KMS-11 (cell line): Measurements from ENCODE around the gene PHF23.
"Not testable (repeated sequence)": the region's sequence is repeated elsewhere in the genome, so short reads cannot be mapped to it uniquely, and the experiment has no call there.

ENCODE experiments used
- H2AFZ ChIP-seq: fragments of 200-600 bp; sonication (generic); 2 replicates; pipeline ENCODE4 v1.6.1; 2016; ENCODE audit warnings: antibody characterized with exemption, mixed run types, low read depth
- H3K27ac ChIP-seq: fragments of 200-600 bp; sonication (generic); 2 replicates; pipeline ENCODE4 v1.6.1; 2016; ENCODE audit warnings: mild to moderate bottlenecking, mixed run types
- H3K27me3 ChIP-seq: fragments of 200-600 bp; sonication (generic); 2 replicates; pipeline ENCODE4 v1.6.1; 2017; ENCODE audit warnings: mild to moderate bottlenecking, low read depth, mixed run types, moderate library complexity; ENCODE audit not compliant: insufficient read depth
- H3K36me3 ChIP-seq: fragments of 200-600 bp; sonication (generic); 2 replicates; pipeline ENCODE4 v1.6.1; 2017; ENCODE audit warnings: mild to moderate bottlenecking, mixed run types; ENCODE audit not compliant: insufficient read depth
- H3K4me1 ChIP-seq: fragments of 200-600 bp; sonication (generic); 2 replicates; pipeline ENCODE4 v1.6.1; 2016; ENCODE audit warnings: mild to moderate bottlenecking, low read depth, mixed run types; ENCODE audit not compliant: poor library complexity, severe bottlenecking
- H3K4me2 ChIP-seq: fragments of 200-600 bp; sonication (generic); 2 replicates; pipeline ENCODE4 v1.7.0; 2016; ENCODE audit warnings: mild to moderate bottlenecking, mixed run types
- H3K4me3 ChIP-seq: fragments of 200-600 bp; sonication (generic); IDR thresholded peaks from 2 replicates; pipeline ENCODE4 v1.6.1; 2017; ENCODE audit warnings: low read depth, low read length, mixed read lengths; ENCODE audit not compliant: insufficient read depth
- H3K79me2 ChIP-seq: fragments of 200-600 bp; sonication (generic); 2 replicates; pipeline ENCODE4 v1.6.1; 2016; ENCODE audit warnings: low read depth, mixed run types; ENCODE audit not compliant: insufficient read depth
- H3K9ac ChIP-seq: fragments of 200-600 bp; sonication (generic); 2 replicates; pipeline ENCODE4 v1.6.1; 2016; ENCODE audit warnings: mild to moderate bottlenecking, mixed run types
- H4K20me1 ChIP-seq: fragments of 200-600 bp; sonication (generic); 2 replicates; pipeline ENCODE4 v1.6.1; 2016; ENCODE audit warnings: mild to moderate bottlenecking, mixed run types; ENCODE audit not compliant: insufficient read depth
- TF ChIP-seq, protein P1 (sequence below): fragments of 200-600 bp; sonication (generic); conservative IDR thresholded peaks from 2 replicates; pipeline ENCODE4 v1.6.1; 2017; ENCODE audit warnings: low read depth, mild to moderate bottlenecking, antibody characterized with exemption, low read length, moderate library complexity, mixed read lengths

The PHF23 gene

DNA sequence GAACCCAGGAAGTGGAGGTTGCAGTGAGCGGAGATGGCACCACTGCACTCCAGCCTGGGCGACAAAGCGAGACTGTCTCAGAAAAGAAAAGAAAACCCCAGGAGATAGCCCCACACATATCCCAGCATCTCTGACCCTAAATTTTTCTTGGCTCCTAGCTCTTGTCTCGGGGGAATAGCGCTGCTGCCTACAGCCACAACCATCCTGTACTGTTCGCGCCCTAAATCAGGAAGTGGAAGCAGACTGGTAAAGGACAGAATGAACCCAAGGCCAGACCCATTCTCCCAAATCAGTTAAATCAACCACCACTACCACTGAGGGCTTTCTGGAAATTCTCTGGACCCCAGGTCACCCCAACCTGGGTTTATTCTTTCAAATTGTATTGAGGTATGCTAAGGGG is 10.6 kb upstream of the PHF23 start:
- TF ChIP-seq, protein P1, sequence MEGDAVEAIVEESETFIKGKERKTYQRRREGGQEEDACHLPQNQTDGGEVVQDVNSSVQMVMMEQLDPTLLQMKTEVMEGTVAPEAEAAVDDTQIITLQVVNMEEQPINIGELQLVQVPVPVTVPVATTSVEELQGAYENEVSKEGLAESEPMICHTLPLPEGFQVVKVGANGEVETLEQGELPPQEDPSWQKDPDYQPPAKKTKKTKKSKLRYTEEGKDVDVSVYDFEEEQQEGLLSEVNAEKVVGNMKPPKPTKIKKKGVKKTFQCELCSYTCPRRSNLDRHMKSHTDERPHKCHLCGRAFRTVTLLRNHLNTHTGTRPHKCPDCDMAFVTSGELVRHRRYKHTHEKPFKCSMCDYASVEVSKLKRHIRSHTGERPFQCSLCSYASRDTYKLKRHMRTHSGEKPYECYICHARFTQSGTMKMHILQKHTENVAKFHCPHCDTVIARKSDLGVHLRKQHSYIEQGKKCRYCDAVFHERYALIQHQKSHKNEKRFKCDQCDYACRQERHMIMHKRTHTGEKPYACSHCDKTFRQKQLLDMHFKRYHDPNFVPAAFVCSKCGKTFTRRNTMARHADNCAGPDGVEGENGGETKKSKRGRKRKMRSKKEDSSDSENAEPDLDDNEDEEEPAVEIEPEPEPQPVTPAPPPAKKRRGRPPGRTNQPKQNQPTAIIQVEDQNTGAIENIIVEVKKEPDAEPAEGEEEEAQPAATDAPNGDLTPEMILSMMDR = no peak
- H3K27ac ChIP-seq = no peak overlapping the region
- H3K4me2 ChIP-seq = no peak overlapping the region
- H3K4me1 ChIP-seq = no peaks in the 10 kb centered on the region
- H3K27me3 ChIP-seq = no peaks in the 10 kb centered on the region
- H3K79me2 ChIP-seq = no peaks in the 10 kb centered on the region
- no peak overlapping the region for H3K4me3 ChIP-seq
- H3K36me3 ChIP-seq = no peaks in the 10 kb centered on the region
- H3K9ac ChIP-seq = no peak overlapping the region
- H2AFZ ChIP-seq = no peak overlapping the region
- H4K20me1 ChIP-seq = no peaks in the 10 kb centered on the region

DNA sequence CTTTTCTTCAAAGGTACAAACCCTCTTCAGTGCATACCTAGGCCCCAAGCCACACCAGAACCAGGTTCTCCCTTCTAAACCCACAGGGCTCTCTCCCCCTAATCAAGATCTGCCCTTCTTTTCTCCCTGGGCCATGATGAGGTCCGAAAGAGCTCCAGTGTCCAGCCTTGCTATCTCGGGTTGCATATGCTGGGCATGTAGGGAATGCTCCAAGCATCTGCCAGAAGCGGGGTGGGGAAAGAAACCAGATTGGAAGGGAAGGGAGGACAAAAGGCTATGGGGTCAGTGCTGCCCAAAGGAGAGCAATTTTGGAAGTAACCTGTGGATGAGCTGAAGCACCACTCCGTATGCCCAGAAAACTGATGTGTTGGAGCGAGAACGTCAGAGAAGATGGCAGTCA is 10.0 kb upstream of the PHF23 start:
- Histone ChIP-seq H3K27ac (no peak overlapping the region), H4K20me1 (no peaks in the 10 kb centered on the region), H2AFZ (no peak overlapping the region), H3K4me2 (no peak overlapping the region), H3K36me3 (no peaks in the 10 kb centered on the region), H3K4me1 (no peaks in the 10 kb centered on the region), H3K27me3 (no peaks in the 10 kb centered on the region), H3K79me2 (no peaks in the 10 kb centered on the region), H3K9ac (no peak overlapping the region), H3K4me3 (no peak overlapping the region)
- TF ChIP-seq, protein P1 = no peak

DNA sequence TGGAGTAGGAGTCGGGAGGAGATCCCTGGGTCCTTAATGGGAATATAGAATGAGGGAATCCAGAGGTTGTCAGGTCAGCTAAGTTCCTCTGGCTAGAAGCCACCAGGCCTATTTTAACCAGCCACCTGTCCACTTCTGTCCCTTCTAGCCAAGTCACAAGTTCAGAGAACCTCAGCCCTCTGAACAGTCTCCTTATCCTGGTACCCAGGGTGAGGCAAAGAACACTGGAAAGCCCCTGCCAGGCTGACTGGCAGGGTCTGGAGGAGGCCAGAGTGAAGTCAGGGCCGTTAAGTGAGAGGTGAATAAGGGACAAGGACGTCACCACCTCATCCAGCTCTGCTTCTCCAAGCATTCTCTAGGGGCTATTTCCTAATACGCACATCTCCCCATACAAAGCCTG is 9.5 kb upstream of the PHF23 start:
- Histone ChIP-seq H3K4me2 (no peak overlapping the region), H3K4me3 (no peak overlapping the region), H3K79me2 (no peaks in the 10 kb centered on the region), H3K36me3 (no peaks in the 10 kb centered on the region), H3K27ac (no peak overlapping the region), H3K4me1 (no peaks in the 10 kb centered on the region), H4K20me1 (no peaks in the 10 kb centered on the region), H3K9ac (no peak overlapping the region), H2AFZ (no peak overlapping the region), H3K27me3 (no peaks in the 10 kb centered on the region)
- TF ChIP-seq, protein P1 = no peak

DNA sequence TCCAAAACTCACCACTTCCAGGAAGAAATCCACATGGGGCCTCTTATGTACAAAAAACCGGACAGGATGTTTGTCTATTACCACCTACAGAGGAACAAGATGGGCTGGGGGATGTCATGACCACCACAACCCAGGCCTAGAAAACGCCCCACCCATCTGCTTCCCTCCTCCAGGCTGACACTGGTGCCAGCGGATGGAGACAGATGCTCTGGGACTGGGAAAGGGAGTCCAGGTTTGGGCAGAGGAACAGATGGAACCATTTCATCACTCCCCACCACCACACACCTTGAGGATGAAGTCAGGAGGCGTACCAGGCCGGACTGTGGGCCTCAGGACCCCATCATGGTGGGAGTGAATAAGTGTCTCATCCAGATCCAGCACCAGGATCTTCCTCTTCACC is 7.5 kb upstream of the PHF23 start:
- Histone ChIP-seq H3K27ac (no peak overlapping the region), H3K4me1 (no peaks in the 10 kb centered on the region), H3K36me3 (no peaks in the 10 kb centered on the region), H3K9ac (no peak overlapping the region), H4K20me1 (no peaks in the 10 kb centered on the region), H3K27me3 (no peaks in the 10 kb centered on the region), H3K79me2 (no peaks in the 10 kb centered on the region), H3K4me2 (no peak overlapping the region), H3K4me3 (no peak overlapping the region), H2AFZ (no peak overlapping the region)
- TF ChIP-seq, protein P1 = no peak

DNA sequence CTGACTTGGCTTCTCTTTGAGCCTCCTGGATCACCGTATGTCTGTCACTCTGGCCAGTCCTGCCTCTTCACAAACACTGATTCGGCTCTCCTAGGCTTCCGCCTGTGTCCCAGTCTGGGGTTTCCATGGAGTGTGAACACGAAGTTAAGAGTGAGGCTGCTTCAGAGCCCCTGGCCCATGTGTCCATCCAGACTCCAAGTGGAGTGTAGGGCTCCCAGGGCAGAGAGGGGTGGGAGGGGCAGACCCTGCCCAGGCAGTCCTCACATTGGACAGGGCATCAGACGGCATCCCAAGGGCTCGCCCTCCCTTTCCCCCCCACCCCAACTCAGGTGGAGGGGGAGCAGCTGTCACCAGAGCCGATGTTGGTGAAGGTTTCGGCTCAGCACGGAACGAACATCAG is 4.6 kb upstream of the PHF23 start:
- not testable (repeated sequence) for H2AFZ ChIP-seq, H3K4me2 ChIP-seq, H4K20me1 ChIP-seq, H3K79me2 ChIP-seq, H3K27ac ChIP-seq, H3K9ac ChIP-seq, H3K4me1 ChIP-seq, H3K27me3 ChIP-seq, H3K36me3 ChIP-seq, H3K4me3 ChIP-seq
